ENCODE measurements around the gene EPB41L1.

- TF ChIP-seq ZFX (IDR thresholded peaks at IDR 0.05; ENCODE audit: borderline replicate concordance) (no peak), CTCF (IDR thresholded peaks at IDR 0.05) (no peak)
Measured at GRCh38 chr20:36217226-36217625, 62.7 kb downstream of the EPB41L1 start.
